Measurements from ENCODE around the gene MPP2.

DNA sequence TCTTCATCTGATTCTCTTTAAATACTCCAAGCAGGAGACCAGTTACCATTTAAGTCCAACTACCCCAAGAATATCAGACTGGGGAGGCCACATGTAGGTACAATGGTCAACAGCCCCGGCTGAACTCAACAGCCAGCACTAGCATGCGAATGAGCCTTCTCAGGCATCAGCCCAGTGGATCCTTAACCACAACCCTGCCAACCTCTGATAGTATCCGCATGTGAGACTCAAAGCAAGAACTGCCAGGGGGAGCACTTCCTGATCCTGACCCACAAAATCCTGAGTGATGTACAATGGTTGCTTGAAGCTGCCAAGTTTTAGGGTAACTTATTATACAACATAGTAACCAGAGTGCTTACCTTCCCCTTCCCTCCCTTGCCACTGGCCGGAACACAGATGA is 42.4 kb upstream of the MPP2 start:
- no peak for TF ChIP-seq POLR2A (IDR thresholded peaks at IDR 0.05; ENCODE audit: low read length)
- no peak for TF ChIP-seq GATA1 (IDR thresholded peaks at IDR 0.05; ENCODE audit: low read depth, low read length)
